ENCODE results near the gene SRP14.

- TF ChIP-seq CTCF (IDR thresholded peaks at IDR 0.05) (no peak), POLR2A (IDR thresholded peaks at IDR 0.05) (no peak)
Observed at GRCh38 chr15:40048926-40049475, 10.0 kb upstream of the SRP14 start.
